Mucosa of descending colon (tissue), 3 donors: ENCODE data around the gene TOR4A. TPM values are rescaled to one million over a fixed set of nuclear protein-coding genes. Genes with fewer than 3 reads are reported as not detected.

Experiments
- ATAC-seq: fragments of 200-7000 bp; cut with Tn5 transposase; one replicate; pipeline ENCODE4 v1.9.1; 2020; ENCODE audit warnings: mild to moderate bottlenecking, moderate library complexity
- DNase-seq, 3 donors: peaks; one replicate each; pipeline ENCODE4 v3.0.0-alpha.2; 2020
- H3K36me3 ChIP-seq: fragments of 200-600 bp; one replicate; pipeline ENCODE4 v1.8.0; 2021; ENCODE audit warnings: low read depth, mild to moderate bottlenecking
- H3K4me1 ChIP-seq: fragments of 200-600 bp; one replicate; pipeline ENCODE4 v1.8.0; 2021; ENCODE audit warnings: low read depth, mild to moderate bottlenecking
- H3K4me3 ChIP-seq: fragments of 200-600 bp; one replicate; pipeline ENCODE4 v1.8.0; 2021; ENCODE audit warnings: mild to moderate bottlenecking
- H3K9me3 ChIP-seq: fragments of 200-600 bp; one replicate; pipeline ENCODE4 v1.8.0; 2021; ENCODE audit warnings: mild to moderate bottlenecking
- intact Hi-C, 2 donors: fragments of 100-400 bp; cut with DNase I in 1 of 2; cut with micrococcal nuclease in 1 of 2; formaldehyde crosslinking; loops; one replicate each; pipeline versions ENCODE4 v1.11.0 to v1.11.1; 2022; cut with DNase I, micrococcal nuclease
- total RNA-seq, 3 donors: library from RNA; stranded (reverse); fragmentation: NEBNext Ultra II Directional in 2 of 3; extraction: Animal tissue kit (Norgen Biotek cat#: 25700) in 2 of 3; gene quantifications; one replicate each; pipeline versions ENCODE4 v1.2.1 to v1.2.4, GENCODE V29; 2021 to 2023
- TF ChIP-seq, protein P1 (sequence below): fragments of 200-600 bp; IDR thresholded peaks from one replicate; pipeline ENCODE4 v1.8.0; 2022; ENCODE audit warnings: antibody characterized with exemption, mild to moderate bottlenecking
- donor health status: DM: no; HTN: no; CAD: no; lungs with moderate emphysema.
- donor health status: DM: no; HTN: no; CAD: no.
- donor health status: DM: no; HTN: yes; CAD: no.

The TOR4A gene
- total RNA-seq, 3 donors from 2014 or later, result 23.3 to 48.6 (median 45.3) TPM

DNA sequence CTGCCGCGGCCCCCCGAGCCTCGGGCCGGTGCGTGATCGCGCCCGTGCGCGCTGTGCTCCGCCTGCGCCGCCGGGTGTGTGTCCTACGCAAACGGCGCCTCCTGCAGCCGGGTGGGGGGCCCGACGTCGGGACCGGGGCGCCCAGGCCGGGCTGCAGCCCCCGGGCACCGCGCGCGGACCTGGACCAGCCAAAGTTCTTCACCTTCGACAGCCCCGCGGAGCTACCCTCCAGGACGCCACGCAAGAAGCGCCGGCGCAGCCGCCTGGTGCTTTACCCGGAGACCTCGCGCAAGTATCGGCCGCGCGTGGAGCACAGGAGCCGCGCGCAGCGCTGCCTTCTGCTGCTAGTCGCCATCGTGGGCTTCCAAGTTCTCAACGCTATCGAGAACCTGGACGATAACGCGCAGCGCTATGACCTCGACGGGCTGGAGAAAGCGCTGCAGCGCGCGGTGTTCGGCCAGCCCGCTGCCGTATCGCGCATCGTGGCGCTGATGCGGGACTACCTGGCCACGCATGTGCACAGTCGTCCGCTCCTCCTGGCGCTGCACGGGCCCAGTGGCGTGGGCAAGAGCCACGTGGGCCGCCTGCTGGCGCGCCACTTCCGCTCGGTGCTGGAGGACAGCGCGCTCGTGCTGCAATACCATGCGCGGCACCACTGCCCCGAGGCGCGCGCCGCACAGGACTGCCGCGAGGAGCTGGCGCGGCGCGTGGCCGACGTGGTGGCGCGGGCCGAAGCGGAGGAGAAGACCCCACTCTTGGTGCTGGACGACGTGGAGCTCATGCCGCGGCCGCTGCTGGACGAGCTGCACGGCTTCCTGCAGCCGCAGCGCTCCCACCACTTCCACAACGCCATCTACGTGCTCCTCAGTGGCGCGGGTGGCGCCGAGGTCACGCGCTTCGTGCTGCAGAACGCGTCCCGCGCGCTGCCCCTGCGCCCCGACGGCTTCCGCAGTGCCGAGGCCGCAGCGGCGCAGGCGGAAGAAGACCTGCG lies 1.5 kb downstream of the TOR4A start:
- Histone ChIP-seq H3K36me3 (peaks cover 3% of the 10 kb centered on the region), H3K4me1 (peaks cover 30% of the 10 kb centered on the region), H3K4me3 (peak overlapping the region; percentile 42), H3K9me3 (no peaks in the 10 kb centered on the region)
- ATAC-seq (no peak), DNase-seq (peak in 2 of 3 donors; percentile 29 to 63)
- TF ChIP-seq, protein P1, sequence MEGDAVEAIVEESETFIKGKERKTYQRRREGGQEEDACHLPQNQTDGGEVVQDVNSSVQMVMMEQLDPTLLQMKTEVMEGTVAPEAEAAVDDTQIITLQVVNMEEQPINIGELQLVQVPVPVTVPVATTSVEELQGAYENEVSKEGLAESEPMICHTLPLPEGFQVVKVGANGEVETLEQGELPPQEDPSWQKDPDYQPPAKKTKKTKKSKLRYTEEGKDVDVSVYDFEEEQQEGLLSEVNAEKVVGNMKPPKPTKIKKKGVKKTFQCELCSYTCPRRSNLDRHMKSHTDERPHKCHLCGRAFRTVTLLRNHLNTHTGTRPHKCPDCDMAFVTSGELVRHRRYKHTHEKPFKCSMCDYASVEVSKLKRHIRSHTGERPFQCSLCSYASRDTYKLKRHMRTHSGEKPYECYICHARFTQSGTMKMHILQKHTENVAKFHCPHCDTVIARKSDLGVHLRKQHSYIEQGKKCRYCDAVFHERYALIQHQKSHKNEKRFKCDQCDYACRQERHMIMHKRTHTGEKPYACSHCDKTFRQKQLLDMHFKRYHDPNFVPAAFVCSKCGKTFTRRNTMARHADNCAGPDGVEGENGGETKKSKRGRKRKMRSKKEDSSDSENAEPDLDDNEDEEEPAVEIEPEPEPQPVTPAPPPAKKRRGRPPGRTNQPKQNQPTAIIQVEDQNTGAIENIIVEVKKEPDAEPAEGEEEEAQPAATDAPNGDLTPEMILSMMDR, result no peak
- intact Hi-C loops, result no loop called here

DNA sequence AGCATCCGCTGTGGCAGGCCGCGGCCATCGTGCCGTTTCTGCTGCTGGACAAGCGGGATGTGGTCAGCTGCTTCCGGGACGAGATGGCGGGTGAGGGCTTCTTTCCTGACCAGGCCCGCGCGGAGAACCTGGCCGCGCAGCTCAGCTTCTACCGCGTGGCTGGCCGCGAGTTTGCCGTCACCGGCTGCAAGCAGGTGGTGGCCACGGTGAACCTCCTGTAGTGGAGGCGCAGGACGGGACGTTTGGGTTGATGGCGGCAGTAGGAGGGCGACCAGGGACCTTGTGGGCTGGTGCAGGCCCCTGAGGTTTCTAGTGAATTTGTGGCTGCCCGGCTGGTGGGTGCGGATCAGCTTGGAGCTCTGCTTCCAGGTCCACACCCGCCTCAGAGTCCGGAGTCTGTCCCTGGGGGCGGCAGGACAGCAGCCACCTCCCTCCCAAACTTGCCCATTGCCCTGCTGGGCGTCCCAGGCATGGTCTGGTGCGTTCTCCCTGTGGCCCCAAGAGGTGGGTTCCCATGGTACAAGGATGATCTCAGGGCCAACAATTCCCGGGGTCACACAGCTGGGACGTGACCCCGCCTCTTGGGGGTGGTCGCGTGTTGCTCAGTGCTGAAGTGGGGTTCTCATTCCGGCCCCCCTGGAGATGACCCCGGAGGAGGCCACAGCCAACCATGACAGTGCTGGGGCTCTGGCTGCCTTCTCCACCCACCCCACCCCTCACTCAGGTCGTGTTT lies 2.4 kb downstream of the TOR4A start:
- DNase-seq, result peak in 2 of 3 donors; percentile 35 to 56
- H3K36me3 ChIP-seq, result peaks cover 3% of the 10 kb centered on the region
- H3K4me3 ChIP-seq, result no peak overlapping the region
- H3K9me3 ChIP-seq, result no peaks in the 10 kb centered on the region
- intact Hi-C loops, result no loop called here
- peaks cover 24% of the 10 kb centered on the region for H3K4me1 ChIP-seq
- TF ChIP-seq, protein P1, result no peak
- no peak for ATAC-seq

DNA sequence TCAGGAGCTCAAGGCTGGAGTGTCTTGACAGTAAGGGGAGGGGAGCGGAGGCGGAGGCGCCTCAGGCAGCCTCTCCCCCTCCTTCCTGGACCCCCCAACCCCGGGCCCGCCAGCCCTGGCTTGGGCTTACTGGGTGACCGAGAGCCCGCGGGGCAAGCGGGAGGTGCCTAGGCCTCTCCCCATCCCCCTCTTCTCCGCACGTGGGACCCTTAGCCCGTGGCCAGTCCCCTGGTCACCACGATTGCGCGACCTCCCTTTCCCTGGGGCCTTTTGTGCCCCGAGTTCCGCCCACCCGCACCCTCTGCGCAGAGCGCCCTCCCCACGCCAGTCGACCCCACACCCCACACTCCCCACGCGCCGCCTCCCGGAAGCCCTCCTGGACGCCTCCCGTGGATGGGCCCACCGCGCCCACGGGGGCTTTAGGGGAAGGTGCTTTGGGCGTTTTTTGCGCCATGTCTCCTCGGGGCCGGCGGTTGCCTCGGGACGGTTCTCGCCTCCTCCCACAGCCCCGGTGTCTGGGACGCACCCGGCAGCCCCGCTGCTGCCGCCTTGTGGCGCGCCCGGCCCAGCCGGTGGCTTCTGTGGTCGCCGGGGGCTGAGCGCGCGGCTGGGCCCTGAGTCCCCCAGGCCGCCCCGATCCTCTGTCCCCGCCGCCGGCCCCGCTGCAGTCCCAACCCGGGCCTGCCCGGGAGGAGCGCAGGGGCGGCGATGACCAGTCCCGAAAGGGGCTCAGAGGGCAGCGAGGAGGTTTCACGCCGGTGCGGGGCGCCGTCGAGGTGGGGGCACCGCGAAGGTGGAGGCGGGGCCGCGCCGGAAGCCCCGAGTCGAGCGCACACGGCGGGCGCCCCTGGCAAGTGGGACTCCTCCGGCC lies 3.2 kb downstream of the TOR4A start:
- Histone ChIP-seq H3K36me3 (peaks cover 3% of the 10 kb centered on the region), H3K9me3 (no peaks in the 10 kb centered on the region), H3K4me1 (peaks cover 19% of the 10 kb centered on the region), H3K4me3 (no peak overlapping the region)
- TF ChIP-seq, protein P1, result no peak
- ATAC-seq, result no peak
- intact Hi-C loops, result no loop called here
- DNase-seq, result peak; percentile 35 to 60 (median 45)

DNA sequence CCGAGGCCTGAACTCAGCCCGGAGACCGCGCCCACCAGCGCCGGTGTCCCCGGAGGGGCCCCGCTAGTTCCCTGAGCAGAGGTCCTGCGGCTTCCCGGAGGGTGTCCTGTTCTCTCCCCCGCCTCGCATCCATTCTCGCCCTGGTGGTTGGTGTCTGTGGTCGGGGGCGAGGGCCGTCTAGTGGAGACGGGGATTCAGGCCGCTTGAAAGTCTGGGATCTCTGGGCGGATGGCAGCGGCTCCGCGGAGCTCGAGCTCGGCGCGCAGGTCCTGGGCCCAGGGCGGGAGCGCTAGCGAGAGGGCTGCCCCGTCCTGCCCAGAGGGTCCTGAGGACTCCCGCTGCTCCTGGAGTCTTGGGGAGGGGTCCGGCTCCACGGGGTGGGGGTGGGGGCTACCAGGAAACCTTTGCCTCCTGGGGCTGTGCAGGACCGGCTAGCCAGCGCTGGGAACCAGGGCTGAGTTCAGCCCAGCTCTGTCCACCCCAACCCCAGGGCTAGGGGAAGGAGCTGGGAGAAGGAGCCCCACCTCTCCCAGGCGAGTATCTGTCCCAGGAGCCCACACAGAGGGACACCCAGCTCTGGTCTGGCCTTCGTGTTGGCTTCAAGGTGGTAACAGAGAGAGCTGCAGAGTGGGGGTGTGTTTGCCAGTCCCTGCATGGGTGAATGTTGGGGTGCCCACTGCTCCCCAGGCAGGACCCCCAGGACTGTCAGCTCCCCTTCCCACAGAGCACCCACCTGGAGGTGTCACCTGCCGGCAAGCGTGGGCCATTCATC lies 4.0 kb downstream of the TOR4A start:
- peaks cover 3% of the 10 kb centered on the region for H3K36me3 ChIP-seq
- no peak overlapping the region for H3K4me3 ChIP-seq
- peaks cover 12% of the 10 kb centered on the region for H3K4me1 ChIP-seq
- no peaks in the 10 kb centered on the region for H3K9me3 ChIP-seq
- TF ChIP-seq, protein P1, result no peak
- ATAC-seq (no peak), DNase-seq (peak in 2 of 3 donors; percentile 33 to 56)
- intact Hi-C loops, result no loop called here
